K562 (cell line): ENCODE results near the gene TIPARP. TPM values are rescaled to one million over a fixed set of nuclear protein-coding genes. Genes with fewer than 3 reads are reported as not detected.

ENCODE experiments used
- ATAC-seq: fragments of 200-7000 bp; cut with Tn5 transposase; 3 replicates; pipeline ENCODE4 v1.9.1; 2020; ENCODE audit warnings: moderate library complexity
- BruUV-seq: library from RNA; stranded (reverse); fragments of 400-500 nt; replicated peaks from 2 replicates; lab custom pipeline; 2021; lab: Mats Ljungman, UMichigan
- CTCF ChIA-PET: fragments of 300-600 bp; formaldehyde crosslinking; extraction: SDS; loops from one replicate; lab custom pipeline; 2021; ENCODE audit warnings: low intra/inter-chr PET ratio; lab: Yijun Ruan, JAX
- POLR2A ChIA-PET: fragments of 300-600, 350-650 bp; sonication (Branson Sonifier 250); formaldehyde crosslinking; extraction: SDS; loops from one replicate; lab custom pipeline; 2021; ENCODE audit warnings: antibody characterized with exemption, inconsistent platforms; lab: Yijun Ruan, JAX
- DNase-seq, 4 experiments: peaks; one replicate each; pipeline versions ENCODE4 v3.0.0 to v3.0.0-alpha.2; 2011 to 2018; ENCODE audit warnings: low spot score in 3 of 4, mixed read lengths in 3 of 4; ENCODE audit errors: extremely low read depth in 1 of 4
- FAIRE-seq: peaks from 2 replicates; lab custom pipeline; 2011; peaks lifted over from hg19 to GRCh38; lab: Jason Lieb, UNC
- H2AFZ ChIP-seq: 2 replicates; pipeline ENCODE4 v1.6.0; 2011; ENCODE audit warnings: low read depth, low read length, control low read depth, inconsistent platforms
- H3K27ac ChIP-seq: fragments of 200-600 bp; 3 replicates; pipeline ENCODE4 v1.8.0; 2011; ENCODE audit warnings: low read depth, mild to moderate bottlenecking, control low read depth, inconsistent platforms, low read length, moderate library complexity, mixed read lengths; ENCODE audit errors: extremely low read depth
- H3K27me3 ChIP-seq, 2 experiments: fragments of 300-600 bp in 1 of 2; 2 replicates in 1 of 2; 3 replicates in 1 of 2; pipeline versions ENCODE4 v1.6.0 to v1.8.0; 2011; ENCODE audit warnings: inconsistent platforms in 2 of 2, low read length in 2 of 2, mild to moderate bottlenecking in 1 of 2, mixed read lengths in 1 of 2, moderate library complexity in 1 of 2; ENCODE audit not compliant: control insufficient read depth in 2 of 2, insufficient read depth in 2 of 2
- H3K36me3 ChIP-seq: fragments of 300-600 bp; 3 replicates; pipeline ENCODE4 v1.8.0; 2011; ENCODE audit warnings: mild to moderate bottlenecking, low read length, inconsistent platforms; ENCODE audit not compliant: control insufficient read depth, insufficient read depth
- H3K4me1 ChIP-seq, 2 experiments: fragments of 200-600 bp in 1 of 2; replicated peaks in 1 of 2; 2 replicates in 1 of 2; 3 replicates in 1 of 2; pipeline versions ENCODE4 v1.5.1 to v1.8.0; 2011; ENCODE audit warnings: inconsistent platforms in 2 of 2, low read length in 2 of 2, mild to moderate bottlenecking in 1 of 2, mixed read lengths in 1 of 2, moderate library complexity in 1 of 2; ENCODE audit not compliant: control insufficient read depth in 2 of 2, insufficient read depth in 2 of 2
- H3K4me2 ChIP-seq: 2 replicates; pipeline ENCODE4 v1.6.1; 2011; ENCODE audit warnings: low read length, control low read depth, inconsistent platforms, mixed read lengths; ENCODE audit not compliant: insufficient read depth
- H3K4me3 ChIP-seq: fragments of 200-600 bp; sonication (generic), shearing (Covaris generic); 2 replicates; pipeline ENCODE4 v1.5.1; 2016; ENCODE audit warnings: control low read depth, inconsistent platforms
- H3K79me2 ChIP-seq: fragments of 200-600 bp; 3 replicates; pipeline ENCODE4 v1.8.0; 2011; ENCODE audit warnings: low read length, inconsistent platforms; ENCODE audit not compliant: control insufficient read depth, insufficient read depth
- H3K9ac ChIP-seq, 2 experiments: 2 replicates each; pipeline versions ENCODE4 v1.6.0 to v1.6.1; 2011; ENCODE audit warnings: low read depth in 2 of 2, low read length in 2 of 2, control low read depth in 1 of 2, inconsistent platforms in 1 of 2, mild to moderate bottlenecking in 1 of 2, mixed read lengths in 1 of 2; ENCODE audit not compliant: insufficient read depth in 1 of 2
- H3K9me1 ChIP-seq: one replicate; pipeline ENCODE4 v1.6.0; 2011; ENCODE audit warnings: inconsistent platforms, mild to moderate bottlenecking, low read length, moderate library complexity; ENCODE audit not compliant: control insufficient read depth, insufficient read depth
- H3K9me3 ChIP-seq: replicated peaks from 2 replicates; pipeline ENCODE4 v1.5.1; 2011; ENCODE audit warnings: low read depth, low read length, inconsistent platforms; ENCODE audit not compliant: control insufficient read depth, insufficient read depth
- H4K20me1 ChIP-seq: replicated peaks from 2 replicates; pipeline ENCODE4 v1.6.1; 2011; ENCODE audit warnings: low read length, inconsistent platforms, mixed read lengths; ENCODE audit not compliant: control insufficient read depth, insufficient read depth
- CREBBP ChIP-seq: IDR thresholded peaks from one replicate; pipeline ENCODE4 v1.6.1; 2012; ENCODE audit warnings: low read depth, mild to moderate bottlenecking, control low read depth, inconsistent platforms, low read length
- HDAC8 ChIP-seq: fragments of 450-650 bp; IDR thresholded peaks from 2 replicates; pipeline ENCODE4 v1.6.1; 2016; ENCODE audit warnings: mild to moderate bottlenecking, missing genetic modification characterization, moderate library complexity, missing compliant biosample characterization
- PTBP1 ChIP-seq: fragments of 200-400 bp; formaldehyde crosslinking; IDR thresholded peaks from 2 replicates; pipeline ENCODE4 v1.6.1; 2017; ENCODE audit warnings: low read depth, low read length
- SRSF9 ChIP-seq: fragments of 200-400 bp; formaldehyde crosslinking; IDR thresholded peaks from 2 replicates; pipeline ENCODE4 v1.6.1; 2017; ENCODE audit warnings: low read depth, low read length, borderline replicate concordance
- TEAD1 ChIP-seq, 2 experiments: fragments of 450-650 bp in 1 of 2; sonication (generic) in 1 of 2; formaldehyde crosslinking; IDR thresholded peaks; 2 replicates each; pipeline versions ENCODE4 v1.4.0 to v1.8.0; 2020 to 2022; ENCODE audit warnings: mild to moderate bottlenecking in 2 of 2, missing genetic modification reagents in 1 of 2
- ZNF143 ChIP-seq: sonication (generic); formaldehyde crosslinking; IDR thresholded peaks from 2 replicates; pipeline ENCODE4 v1.9.0; 2022; ENCODE audit warnings: mild to moderate bottlenecking, missing genetic modification reagents
- ZNF23 ChIP-seq: fragments of 250-450 bp; sonication (Bioruptor Pico); IDR thresholded peaks from 2 replicates; pipeline ENCODE4 v1.4.0; 2020; ENCODE audit warnings: mild to moderate bottlenecking
- ZNF77 ChIP-seq: fragments of 250-450 bp; sonication (Bioruptor Pico); IDR thresholded peaks from 2 replicates; pipeline ENCODE4 v1.5.0; 2020
- in situ Hi-C: fragments of 300-500 bp; cut with MboI; formaldehyde crosslinking; loops from 4 replicates; pipeline ENCODE4 v1.15.0; 2018; ENCODE audit warnings: inconsistent platforms, mixed read lengths
- intact Hi-C: fragments of 100-400 bp; cut with micrococcal nuclease; formaldehyde crosslinking; loops from 2 replicates; pipeline ENCODE4 v1.14.2; 2022
- polyA plus RNA-seq, 8 experiments: library from polyadenylated mRNA; depleted of rRNA in 4 of 8; stranded (reverse) in 5 of 8; unstranded in 3 of 8; fragments of >200 nt; fragmentation: Nextera tagmentation in 2 of 8; fragmentation: Illumina TruSeq in 1 of 8; extraction: Ambion mirVana in 2 of 8; extraction: Trizol in 1 of 8; gene quantifications; 2 replicates each; pipeline versions ENCODE4 v1.2.1 to v1.2.3, GENCODE V29; 2011 to 2014; ENCODE audit warnings: inconsistent platforms in 1 of 8, missing spikeins in 1 of 8
- total RNA-seq, 7 experiments: library from RNA; depleted of rRNA in 6 of 7; stranded (reverse); fragments of >200 nt in 6 of 7; fragmentation: Illumina TruSeq in 2 of 7; extraction: Trizol in 2 of 7; gene quantifications; 2 replicates each; pipeline versions ENCODE4 v1.2.1 to v1.2.3, GENCODE V29; 2011 to 2021; ENCODE audit warnings: low replicate concordance in 1 of 7

TIPARP gene
- total and polyA plus RNA-seq, 9 of the 15 experiments (the other 6 are each of a cell fraction or from before 2014, with no cell fraction given) = 2.4 to 29.4 (median 15.1) TPM

GRCh38 chr3:156630081-156630772 lies 44.2 kb upstream of the TIPARP start:
- no peak overlapping the region for H2AFZ ChIP-seq
- H3K9ac ChIP-seq = no peak overlapping the region
- in situ Hi-C loops = no loop called here
- H3K27ac ChIP-seq = no peak overlapping the region
- no peak for ATAC-seq
- intact Hi-C loops = no loop called here
- TF ChIP-seq TEAD1 (CRISPR knock-in tag; IDR thresholded peaks at IDR 0.05) (no peak), PTBP1 (no peak), SRSF9 (no peak), CREBBP (no peak), ZNF143 (CRISPR knock-in tag) (no peak), HDAC8 (tag) (no peak), ZNF23 (CRISPR knock-in tag) (no peak), ZNF77 (CRISPR knock-in tag) (no peak)
- TF ChIP-seq, all 486 proteins: peak for 0
- H3K4me1 ChIP-seq = peaks cover 0 to 5% of the 10 kb centered on the region in 2 experiments; a peak in 2 of 5 replicates
- H4K20me1 ChIP-seq = no peaks in the 10 kb centered on the region
- H3K4me3 ChIP-seq = no peak overlapping the region
- H3K4me2 ChIP-seq = no peak overlapping the region
- no TSS peak for BruUV-seq
- DNase-seq = no peak
- ChIA-PET CTCF (no interaction called here), POLR2A (interaction anchor here (2.0 kb wide), 1 partner anchor 25 kb away, joined by 6 read pairs; no protein-coding TSS in a partner anchor)
- H3K79me2 ChIP-seq = no peaks in the 10 kb centered on the region
- no peak for FAIRE-seq
- H3K36me3 ChIP-seq = no peaks in the 10 kb centered on the region
- H3K9me3 ChIP-seq = no peaks in the 10 kb centered on the region
- no peaks in the 10 kb centered on the region; a peak in 1 of 5 replicates for H3K27me3 ChIP-seq
- H3K9me1 ChIP-seq = no peaks in the 10 kb centered on the region
